H1 (cell line): Measurements from ENCODE around the gene TMEM135. TPM values are rescaled to one million over a fixed set of nuclear protein-coding genes. Genes with fewer than 3 reads are reported as not detected.

Source experiments
- BRCA1 ChIP-seq: IDR thresholded peaks from 2 replicates; pipeline ENCODE4 v1.6.1; 2012; ENCODE audit warnings: low read depth, low read length, improper control_type of control experiment
- CTBP2 ChIP-seq: IDR thresholded peaks from 2 replicates; pipeline ENCODE4 v1.7.0; 2011; ENCODE audit warnings: borderline replicate concordance, mild to moderate bottlenecking, moderate library complexity, mixed read lengths, low read length; ENCODE audit not compliant: insufficient read depth, insufficient read length
- GABPA ChIP-seq: IDR thresholded peaks from 2 replicates; pipeline ENCODE4 v1.6.1; 2011; ENCODE audit warnings: mild to moderate bottlenecking, low read length, moderate library complexity, borderline replicate concordance; ENCODE audit not compliant: insufficient read depth
- HDAC6 ChIP-seq: IDR thresholded peaks from one replicate; pipeline ENCODE4 v1.7.1; 2012; ENCODE audit warnings: low read depth, mild to moderate bottlenecking, inconsistent platforms, low read length, moderate library complexity
- SP2 ChIP-seq: IDR thresholded peaks from 2 replicates; pipeline ENCODE4 v1.6.1; 2012; ENCODE audit warnings: mild to moderate bottlenecking, low read length, inconsistent platforms
- SRF ChIP-seq: IDR thresholded peaks from 2 replicates; pipeline ENCODE4 v1.6.1; 2011; ENCODE audit warnings: mild to moderate bottlenecking, low read depth, low read length, moderate library complexity
- TAF1 ChIP-seq: IDR thresholded peaks from 2 replicates; pipeline ENCODE4 v1.6.1; 2011; ENCODE audit warnings: mild to moderate bottlenecking, low read depth, low read length
- polyA plus RNA-seq, 7 experiments: library from polyadenylated mRNA; depleted of rRNA in 3 of 7; stranded (reverse) in 5 of 7; unstranded in 2 of 7; fragments of >200 nt in 5 of 7; fragments of 200-250 nt in 2 of 7; gene quantifications; 1 replicate in 5 of 7; 2 replicates in 1 of 7; 4 replicates in 1 of 7; pipeline versions ENCODE4 v1.2.1 to v1.2.3, GENCODE V29; 2011 to 2013; ENCODE audit warnings: missing spikeins in 2 of 7, mixed read lengths in 2 of 7
- total RNA-seq: library from RNA; stranded (reverse); fragmentation: NEBNext Ultra II Directional; extraction: Animal tissue kit (Norgen Biotek cat#: 25700); gene quantifications from 2 replicates; pipeline ENCODE4 v1.2.1, GENCODE V29; 2021

Gene TMEM135
- total and polyA plus RNA-seq, 2 of the 8 experiments (the other 6 are each of a cell fraction or from before 2014, with no cell fraction given): 9.3 to 31.3 TPM

- TF ChIP-seq CTBP2 (no peak), BRCA1 (no peak), SRF (no peak), GABPA (no peak), HDAC6 (no peak), SP2 (no peak), TAF1 (no peak)
These were observed 310.1 kb downstream of the TMEM135 start (continued) for GRCh38 chr11:87347854-87348253.
